Endothelial cell of umbilical vein (primary cell): Measurements from ENCODE around the gene EDN2. TPM values are rescaled to one million over a fixed set of nuclear protein-coding genes. Genes with fewer than 3 reads are reported as not detected.

ENCODE experiments used
- BruUV-seq: library from RNA; stranded (reverse); fragments of 400-500 nt; replicated peaks from 2 replicates; lab custom pipeline; 2021; lab: Mats Ljungman, UMichigan
- CTCF ChIA-PET: fragments of 300-600, 350-600 bp; sonication (Branson Sonifier 250); formaldehyde crosslinking; loops from one replicate; lab custom pipeline; 2021; ENCODE audit warnings: antibody characterized with exemption, inconsistent platforms; lab: Charles Lee
- POLR2A ChIA-PET: fragments of 300-600, 350-600 bp; sonication (Branson Sonifier 250); formaldehyde crosslinking; loops from one replicate; lab custom pipeline; 2021; ENCODE audit warnings: antibody characterized with exemption, inconsistent platforms; lab: Charles Lee
- DNase-seq: peaks from one replicate; pipeline ENCODE4 v3.0.0-alpha.2; 2011; ENCODE audit warnings: low read depth, low spot score
- FAIRE-seq: peaks from 2 replicates; lab custom pipeline; 2011; peaks lifted over from hg19 to GRCh38; lab: Jason Lieb, UNC
- H2AFZ ChIP-seq: 2 replicates; pipeline ENCODE4 v1.6.0; 2012; ENCODE audit warnings: low read depth, low read length, control low read depth, inconsistent platforms
- H3K27ac ChIP-seq: 2 replicates; pipeline ENCODE4 v1.5.1; 2011; ENCODE audit warnings: low read depth, mild to moderate bottlenecking, control low read depth, low read length, moderate library complexity; ENCODE audit not compliant: insufficient read depth
- H3K27me3 ChIP-seq, 2 experiments: 2 replicates each; pipeline versions ENCODE4 v1.6.0 to v1.6.1; 2011; ENCODE audit warnings: low read length in 2 of 2, mixed read lengths in 1 of 2; ENCODE audit not compliant: control insufficient read depth in 2 of 2, insufficient read depth in 2 of 2
- H3K36me3 ChIP-seq, 2 experiments: 2 replicates in 1 of 2; 3 replicates in 1 of 2; pipeline ENCODE4 v1.5.1; 2011; ENCODE audit warnings: low read length in 2 of 2, mild to moderate bottlenecking in 1 of 2, moderate library complexity in 1 of 2; ENCODE audit not compliant: control insufficient read depth in 2 of 2, insufficient read depth in 2 of 2; ENCODE audit errors: extremely low read depth in 1 of 2
- H3K4me1 ChIP-seq: 3 replicates; pipeline ENCODE4 v1.5.1; 2011; ENCODE audit warnings: mild to moderate bottlenecking, low read length; ENCODE audit not compliant: control insufficient read depth, insufficient read depth; ENCODE audit errors: extremely low read depth
- H3K4me2 ChIP-seq: 2 replicates; pipeline ENCODE4 v1.6.1; 2011; ENCODE audit warnings: low read length, control low read depth, mixed read lengths; ENCODE audit not compliant: insufficient read depth
- H3K4me3 ChIP-seq, 3 experiments: fragments of 200-600 bp in 1 of 3; sonication (generic), shearing (Covaris generic) in 1 of 3; replicated peaks in 1 of 3; 2 replicates each; pipeline ENCODE4 v1.5.1; 2011 to 2016; ENCODE audit warnings: control low read depth in 3 of 3, low read length in 3 of 3, mild to moderate bottlenecking in 2 of 3, inconsistent platforms in 1 of 3, low read depth in 1 of 3, moderate library complexity in 1 of 3; ENCODE audit not compliant: insufficient read depth in 1 of 3
- H3K79me2 ChIP-seq: 2 replicates; pipeline ENCODE4 v1.6.0; 2012; ENCODE audit warnings: low read length, inconsistent platforms; ENCODE audit not compliant: control insufficient read depth, insufficient read depth
- H3K9ac ChIP-seq: replicated peaks from 2 replicates; pipeline ENCODE3; 2011; ENCODE audit warnings: low read length, control low read depth; ENCODE audit not compliant: insufficient read depth; ENCODE audit errors: extremely low read depth
- H3K9me1 ChIP-seq: replicated peaks from 3 replicates; pipeline ENCODE4 v1.6.0; 2011; ENCODE audit warnings: mild to moderate bottlenecking, low read length; ENCODE audit not compliant: control insufficient read depth, insufficient read depth; ENCODE audit errors: extremely low read depth
- H3K9me3 ChIP-seq: replicated peaks from 2 replicates; pipeline ENCODE4 v1.5.1; 2012; ENCODE audit warnings: low read length, inconsistent platforms; ENCODE audit not compliant: control insufficient read depth, insufficient read depth
- H4K20me1 ChIP-seq: replicated peaks from 2 replicates; pipeline ENCODE3; 2011; ENCODE audit warnings: mild to moderate bottlenecking, low read length; ENCODE audit not compliant: control insufficient read depth, insufficient read depth; ENCODE audit errors: extremely low read depth
- EZH2 ChIP-seq: IDR thresholded peaks from 2 replicates; pipeline ENCODE4 v1.6.1; 2012; ENCODE audit warnings: borderline replicate concordance, low read depth, mild to moderate bottlenecking, moderate library complexity, low read length, inconsistent platforms; ENCODE audit not compliant: severe bottlenecking
- FOS ChIP-seq: IDR thresholded peaks from 2 replicates; pipeline ENCODE4 v1.6.1; 2011; ENCODE audit warnings: mild to moderate bottlenecking, low read length, moderate library complexity, borderline replicate concordance; ENCODE audit not compliant: insufficient read depth
- GATA2 ChIP-seq: IDR thresholded peaks from 2 replicates; pipeline ENCODE4 v1.7.0; 2011; ENCODE audit warnings: low read depth, mild to moderate bottlenecking, moderate library complexity, mixed read lengths, low read length; ENCODE audit not compliant: insufficient read length, insufficient read depth
- JUN ChIP-seq: IDR thresholded peaks from 2 replicates; pipeline ENCODE4 v1.6.1; 2011; ENCODE audit warnings: borderline replicate concordance, low read depth; ENCODE audit not compliant: insufficient read length, insufficient read depth
- MAX ChIP-seq: IDR thresholded peaks from 2 replicates; pipeline ENCODE4 v1.6.1; 2011; ENCODE audit not compliant: insufficient read depth, insufficient read length
- MYC ChIP-seq: IDR thresholded peaks from one replicate; pipeline ENCODE4 v1.6.1; 2011; ENCODE audit warnings: mild to moderate bottlenecking, low read depth, low read length
- POLR2A ChIP-seq: IDR thresholded peaks from 2 replicates; pipeline ENCODE4 v1.6.1; 2012; ENCODE audit warnings: low read depth, mild to moderate bottlenecking, control low read depth, low read length
- POLR2AphosphoS5 ChIP-seq: IDR thresholded peaks from 2 replicates; pipeline ENCODE4 v1.6.1; 2012; ENCODE audit warnings: low read depth, mild to moderate bottlenecking, control low read depth, low read length, moderate library complexity; ENCODE audit not compliant: insufficient read depth
- dilution Hi-C: fragments of 300-500 bp; cut with MboI; formaldehyde crosslinking; loops from one replicate; pipeline ENCODE4 v1.15.0; 2019; ENCODE audit warnings: low sequenced_read_pairs; ENCODE audit not compliant: extremely low pct_ligation_motif_present
- intact Hi-C: fragments of 100-400 bp; cut with micrococcal nuclease; formaldehyde crosslinking; loops from one replicate; pipeline ENCODE4 v1.10.0; 2022
- polyA plus RNA-seq, 4 experiments: library from polyadenylated mRNA; depleted of rRNA in 3 of 4; stranded (reverse) in 3 of 4; unstranded in 1 of 4; fragments of >200 nt; gene quantifications; 2 replicates each; pipeline versions ENCODE4 v1.2.1 to v1.2.3, GENCODE V29; 2011 to 2012; ENCODE audit warnings: missing spikeins in 1 of 4
- total RNA-seq: library from RNA; stranded (reverse); gene quantifications from 2 replicates; pipeline ENCODE4 v1.2.3, GENCODE V29; 2021
- TF ChIP-seq, protein P1 (sequence below), 2 donors: IDR thresholded peaks; 1 replicate in 1 of 2; 2 replicates in 1 of 2; pipeline ENCODE4 v1.5.1; 2011; ENCODE audit warnings: low read length in 2 of 2, mild to moderate bottlenecking in 2 of 2, moderate library complexity in 2 of 2, control low read depth in 1 of 2, inconsistent platforms in 1 of 2, low read depth in 1 of 2; ENCODE audit not compliant: insufficient read depth in 1 of 2; ENCODE audit errors: extremely low read depth in 1 of 2

Gene EDN2
- total and polyA plus RNA-seq, 2 donors (not counting 3 experiments of a cell fraction or from before 2014, with no cell fraction given) = not detected

DNA sequence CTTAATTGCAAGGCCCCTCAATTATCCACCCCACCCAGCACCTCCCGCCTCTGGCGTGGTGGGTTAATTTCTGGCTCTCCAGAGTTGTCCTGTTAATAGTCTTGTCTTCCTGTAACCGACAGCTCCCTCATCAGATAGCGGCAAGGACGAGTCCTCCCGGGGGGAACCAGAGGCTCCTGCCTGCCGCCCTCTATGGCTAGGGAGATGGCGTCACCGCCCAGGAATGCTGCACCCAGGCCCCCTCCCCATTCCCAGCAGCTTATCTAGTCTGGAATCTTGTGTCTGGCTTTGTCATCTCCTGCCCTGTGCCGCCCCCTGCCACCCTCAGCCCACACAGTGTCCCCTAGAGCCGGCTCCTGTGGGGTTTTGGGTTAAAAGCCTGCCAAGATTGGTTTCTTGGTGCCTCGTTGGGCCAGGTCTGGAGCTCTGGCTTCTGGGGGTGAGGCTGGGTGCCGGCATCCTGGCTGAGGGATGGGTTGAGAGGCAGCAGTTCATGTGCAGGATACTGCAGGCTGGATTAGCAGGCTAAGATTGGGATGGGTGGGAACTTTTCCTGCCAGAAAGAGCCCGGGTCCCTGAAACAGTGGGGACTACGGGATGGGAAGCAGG is 48.8 kb downstream of the EDN2 start:
- intact Hi-C loops (no loop called here), dilution Hi-C loops (no loop called here)
- H3K4me2 ChIP-seq = no peak overlapping the region
- DNase-seq (no peak), FAIRE-seq (no peak)
- no peak overlapping the region for H3K4me3 ChIP-seq
- H3K9ac ChIP-seq = no peak overlapping the region
- no peak overlapping the region for H3K27ac ChIP-seq
- H2AFZ ChIP-seq = no peak overlapping the region
- no peaks in the 10 kb centered on the region for H3K36me3 ChIP-seq
- peaks cover 15% of the 10 kb centered on the region for H3K4me1 ChIP-seq
- H3K27me3 ChIP-seq = peaks cover 4 to 7% of the 10 kb centered on the region in 2 experiments
- no TSS peak for BruUV-seq
- no peaks in the 10 kb centered on the region for H3K9me1 ChIP-seq
- POLR2A ChIA-PET = no interaction called here
- CTCF ChIA-PET = interaction anchor here (1.1 to 5.5 kb wide), 4 partner anchors 19 to 153 kb away, joined by 3 to 79 read pairs (median 11); no protein-coding TSS in a partner anchor
- H4K20me1 ChIP-seq = no peaks in the 10 kb centered on the region
- no peaks in the 10 kb centered on the region for H3K9me3 ChIP-seq
- H3K79me2 ChIP-seq = no peaks in the 10 kb centered on the region
- TF ChIP-seq GATA2 (peak; percentile 73), FOS (no peak), JUN (no peak)

- TF ChIP-seq POLR2AphosphoS5 (no peak), POLR2A (no peak), EZH2 (no peak), MAX (no peak), MYC (no peak), FOS (no peak), GATA2 (no peak), JUN (no peak)
- TF ChIP-seq, protein P1, sequence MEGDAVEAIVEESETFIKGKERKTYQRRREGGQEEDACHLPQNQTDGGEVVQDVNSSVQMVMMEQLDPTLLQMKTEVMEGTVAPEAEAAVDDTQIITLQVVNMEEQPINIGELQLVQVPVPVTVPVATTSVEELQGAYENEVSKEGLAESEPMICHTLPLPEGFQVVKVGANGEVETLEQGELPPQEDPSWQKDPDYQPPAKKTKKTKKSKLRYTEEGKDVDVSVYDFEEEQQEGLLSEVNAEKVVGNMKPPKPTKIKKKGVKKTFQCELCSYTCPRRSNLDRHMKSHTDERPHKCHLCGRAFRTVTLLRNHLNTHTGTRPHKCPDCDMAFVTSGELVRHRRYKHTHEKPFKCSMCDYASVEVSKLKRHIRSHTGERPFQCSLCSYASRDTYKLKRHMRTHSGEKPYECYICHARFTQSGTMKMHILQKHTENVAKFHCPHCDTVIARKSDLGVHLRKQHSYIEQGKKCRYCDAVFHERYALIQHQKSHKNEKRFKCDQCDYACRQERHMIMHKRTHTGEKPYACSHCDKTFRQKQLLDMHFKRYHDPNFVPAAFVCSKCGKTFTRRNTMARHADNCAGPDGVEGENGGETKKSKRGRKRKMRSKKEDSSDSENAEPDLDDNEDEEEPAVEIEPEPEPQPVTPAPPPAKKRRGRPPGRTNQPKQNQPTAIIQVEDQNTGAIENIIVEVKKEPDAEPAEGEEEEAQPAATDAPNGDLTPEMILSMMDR (IDR thresholded peaks at IDR 0.05; ENCODE audit: extremely low read depth in 1 of 2, insufficient read depth in 1 of 2, low read depth in 1 of 2, low read length in 2 of 2) = no peak
- DNase-seq (no peak), FAIRE-seq (no peak)
- H3K27ac ChIP-seq = no peak overlapping the region
- no peak overlapping the region for H3K9ac ChIP-seq
- H3K36me3 ChIP-seq = no peaks in the 10 kb centered on the region
- no peaks in the 10 kb centered on the region for H3K9me3 ChIP-seq
- peaks cover 15% of the 10 kb centered on the region for H3K4me1 ChIP-seq
- dilution Hi-C loops = no loop called here
- no peak overlapping the region for H2AFZ ChIP-seq
- BruUV-seq = no TSS peak
- CTCF ChIA-PET = interaction anchor here (0.9 to 5.5 kb wide), 6 partner anchors 16 to 152 kb away, joined by 3 to 79 read pairs (median 5); partner anchors contain the start of gene EDN2
- H3K79me2 ChIP-seq = no peaks in the 10 kb centered on the region
- peaks cover 4% of the 10 kb centered on the region in 2 experiments for H3K27me3 ChIP-seq
- H3K9me1 ChIP-seq = no peaks in the 10 kb centered on the region
- POLR2A ChIA-PET = no interaction called here
- H3K4me3 ChIP-seq = no peak overlapping the region
- no peak overlapping the region for H3K4me2 ChIP-seq
- no peaks in the 10 kb centered on the region for H4K20me1 ChIP-seq
- intact Hi-C loops = loop anchor here (5.0 kb wide), 1 partner anchor 413 kb away; the partner anchor contains the start of gene SLFNL1
Observed at GRCh38 chr1:41434748-41435449, 49.6 kb downstream of the EDN2 start.
